Measurements from ENCODE around the gene HOXA5. TPM values are rescaled to one million over a fixed set of nuclear protein-coding genes. Genes with fewer than 3 reads are reported as not detected.

The HOXA5 gene
- total RNA-seq, 2 donors from 2014 or later: not detected

DNA sequence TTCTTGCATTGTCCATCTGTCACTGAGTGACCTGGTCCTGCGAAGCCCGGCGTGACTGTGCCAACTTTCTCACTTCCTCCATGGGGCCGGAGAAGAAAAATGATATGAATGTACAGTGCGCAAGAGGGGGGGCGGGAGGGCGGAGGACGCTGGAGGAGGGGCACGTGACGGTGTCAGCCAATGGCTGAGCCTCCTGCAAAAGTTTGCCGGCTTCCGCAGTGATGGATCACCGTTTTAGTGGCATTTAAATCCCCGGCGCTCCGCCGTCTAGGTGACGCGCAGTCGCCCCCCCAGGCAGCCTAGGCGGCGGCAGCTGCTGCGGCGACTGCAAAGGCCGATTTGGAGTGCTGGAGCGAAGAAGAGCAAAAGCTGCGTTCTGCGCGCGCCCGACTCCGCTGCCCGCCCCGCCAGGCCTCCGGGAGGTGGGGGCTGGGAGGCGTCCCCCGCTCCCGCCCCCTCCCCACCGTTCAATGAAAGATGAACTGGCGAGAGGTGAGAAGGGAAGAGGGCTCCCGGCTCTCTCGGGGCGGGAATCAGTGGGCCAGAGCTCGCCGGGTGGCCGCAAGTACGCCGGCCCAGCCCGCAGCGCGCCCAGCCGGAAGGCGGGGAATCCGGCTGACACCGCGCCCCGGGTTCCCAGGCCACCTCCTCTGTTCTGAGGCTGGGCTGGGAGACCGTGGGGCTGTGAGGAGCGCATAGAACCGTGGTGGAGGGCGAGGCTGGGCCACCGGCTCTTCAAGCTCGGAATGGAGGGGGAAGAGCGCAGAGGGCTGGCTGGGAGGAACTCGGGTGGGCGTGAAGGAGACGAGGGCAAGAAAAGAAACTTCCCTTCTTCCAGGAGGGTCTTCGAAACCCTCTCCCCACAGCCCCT lies 47.3 kb downstream of the HOXA5 start, which contains the start of gene HOXA1:
TSS of gene HOXA1 (minus strand) at position 104 of the 871 bp plus-strand sequence. CDS start at position 16, 88 bp downstream.
- Mint-ChIP-seq H3K4me1 (peaks cover 5% of the 10 kb centered on the region), H3K27me3 (peaks cover 64% of the 10 kb centered on the region)
- peak; percentile 91 for ATAC-seq (replicated peaks)

DNA sequence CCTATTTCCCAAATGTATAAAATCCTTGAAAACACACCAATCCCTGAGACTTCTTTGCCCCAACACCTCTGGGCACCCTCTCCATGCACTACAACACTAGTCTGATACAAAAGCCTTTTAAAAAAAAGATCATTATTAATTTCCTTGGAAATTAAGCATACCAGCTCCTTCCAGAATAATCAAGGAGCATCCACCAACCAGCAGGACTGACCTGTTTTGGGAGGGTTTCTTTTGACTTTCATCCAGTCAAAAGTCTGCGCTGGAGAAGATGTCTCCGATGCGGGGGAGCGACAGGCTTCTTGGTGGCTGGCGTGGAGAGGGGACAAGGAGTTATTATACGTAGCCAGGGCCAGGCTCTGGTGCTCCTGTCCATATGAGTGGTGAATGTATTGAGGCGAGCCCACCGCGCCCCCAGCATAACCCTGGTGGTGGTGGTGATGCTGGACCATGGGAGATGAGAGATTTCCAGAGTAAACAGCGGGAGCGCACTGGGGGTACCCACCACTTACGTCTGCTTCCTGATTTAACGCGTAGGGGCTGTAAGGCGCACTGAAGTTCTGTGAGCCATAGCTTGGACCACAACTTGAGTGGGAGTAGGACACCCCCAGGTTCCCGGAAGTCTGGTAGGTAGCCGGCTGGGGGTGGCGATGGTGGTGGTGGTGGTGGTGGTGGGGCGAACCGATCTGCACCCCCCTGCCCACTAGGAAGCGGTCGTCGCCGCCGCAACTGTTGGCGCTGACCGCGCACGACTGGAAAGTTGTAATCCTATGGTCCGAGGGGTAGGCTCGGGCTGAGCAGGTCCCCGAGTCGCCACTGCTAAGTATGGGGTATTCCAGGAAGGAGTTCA lies 48.2 kb downstream of the HOXA5 start:
- H3K4me1 Mint-ChIP-seq: peaks cover 5% of the 10 kb centered on the region

More for the DNA sequence above, 47.3 kb downstream of the HOXA5 start, which contains the start of gene HOXA1:
- no peaks in the 10 kb centered on the region for H3K9me3 Mint-ChIP-seq
- peak within 1 kb of the TSS; percentile 81 for H3K4me3 Mint-ChIP-seq
- H3K36me3 Mint-ChIP-seq (ENCODE audit: low read depth): peaks cover 19% of the 10 kb centered on the region
- H3K27ac Mint-ChIP-seq: no peak within 1 kb of the TSS

DNA sequence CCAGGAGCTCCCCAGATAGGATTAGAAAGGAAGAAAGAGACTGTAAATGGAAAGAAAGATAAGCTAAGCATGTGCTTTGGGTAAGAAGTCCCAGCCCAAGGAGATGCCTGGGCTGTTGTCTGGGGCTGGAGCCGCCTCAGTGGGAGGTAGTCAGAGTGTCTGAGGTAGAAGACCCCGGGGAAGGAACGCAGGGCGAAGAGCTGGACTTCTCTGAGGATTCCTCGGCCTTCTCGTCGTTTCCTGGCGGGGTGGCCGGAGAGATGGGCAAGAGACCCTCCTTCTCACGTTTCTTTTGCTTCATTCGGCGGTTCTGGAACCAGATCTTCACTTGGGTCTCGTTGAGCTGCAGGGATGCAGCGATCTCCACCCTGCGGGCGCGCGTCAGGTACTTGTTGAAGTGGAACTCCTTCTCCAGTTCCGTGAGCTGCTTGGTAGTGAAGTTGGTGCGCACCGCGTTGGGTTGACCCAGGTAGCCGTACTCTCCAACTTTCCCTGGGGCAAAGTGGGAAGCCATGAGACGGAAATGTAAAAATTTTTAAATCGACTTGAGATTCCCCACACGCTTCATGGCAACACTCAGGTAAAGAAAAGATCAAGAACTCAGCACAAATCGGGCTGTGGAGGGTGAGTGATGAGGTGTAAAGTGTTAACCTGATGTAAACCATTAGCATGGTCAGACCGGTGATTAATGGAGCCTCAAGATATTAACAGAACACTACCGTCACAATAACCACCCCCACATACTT lies 49.0 kb downstream of the HOXA5 start:
- ATAC-seq (replicated peaks): no peak
- peaks cover 5% of the 10 kb centered on the region for H3K4me1 Mint-ChIP-seq
- H3K27me3 Mint-ChIP-seq: peaks cover 64% of the 10 kb centered on the region
- H3K9me3 Mint-ChIP-seq: no peaks in the 10 kb centered on the region
- H3K4me3 Mint-ChIP-seq: peak overlapping the region; percentile 81
- H3K27ac Mint-ChIP-seq: no peak overlapping the region
- H3K36me3 Mint-ChIP-seq (ENCODE audit: low read depth): peaks cover 2% of the 10 kb centered on the region

More for the DNA sequence above, 48.2 kb downstream of the HOXA5 start:
- H3K4me3 Mint-ChIP-seq: peak overlapping the region; percentile 81
- H3K27me3 Mint-ChIP-seq: peaks cover 65% of the 10 kb centered on the region
- H3K9me3 Mint-ChIP-seq: no peaks in the 10 kb centered on the region
- H3K27ac Mint-ChIP-seq: no peak overlapping the region
- H3K36me3 Mint-ChIP-seq (ENCODE audit: low read depth): peaks cover 10% of the 10 kb centered on the region
- peak; percentile 18 for ATAC-seq (replicated peaks)

DNA sequence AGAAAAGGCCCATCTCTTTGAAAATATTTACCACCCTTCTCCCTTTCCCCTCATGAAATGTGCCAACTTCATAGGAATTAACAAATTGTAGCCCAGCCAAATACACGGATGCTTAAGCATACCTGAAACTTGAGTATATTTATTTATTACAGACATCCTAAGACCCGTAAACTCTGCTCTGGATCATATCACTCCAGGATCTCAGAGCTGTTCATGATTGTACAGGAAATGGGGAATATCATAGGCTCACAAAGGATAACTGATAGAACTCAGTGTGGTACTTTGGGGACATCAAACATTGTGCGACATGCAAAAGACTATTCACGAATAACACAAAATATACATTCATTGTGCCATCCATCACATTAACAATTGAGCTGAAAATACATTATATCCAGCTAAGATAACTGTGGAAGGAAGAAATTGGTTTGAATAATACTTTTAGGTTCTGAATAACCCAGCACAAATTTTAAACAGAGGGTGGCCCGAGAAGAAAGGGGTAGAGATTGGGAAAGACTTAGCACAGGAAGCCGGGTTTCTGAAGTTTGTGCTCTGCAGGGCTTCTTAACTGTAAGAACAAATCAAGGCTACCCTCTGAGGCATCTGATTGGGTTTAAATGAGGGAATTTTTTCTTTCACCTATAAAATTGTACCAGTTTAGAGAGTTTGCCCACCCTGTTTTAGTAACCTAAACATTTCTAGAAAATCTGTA lies 50.1 kb downstream of the HOXA5 start:
- Mint-ChIP-seq H3K4me3 (no peak overlapping the region), H3K4me1 (peaks cover 5% of the 10 kb centered on the region), H3K9me3 (no peaks in the 10 kb centered on the region), H3K36me3 (ENCODE audit: low read depth) (no peaks in the 10 kb centered on the region), H3K27me3 (peaks cover 73% of the 10 kb centered on the region), H3K27ac (no peak overlapping the region)
- ATAC-seq (replicated peaks): no peak

DNA sequence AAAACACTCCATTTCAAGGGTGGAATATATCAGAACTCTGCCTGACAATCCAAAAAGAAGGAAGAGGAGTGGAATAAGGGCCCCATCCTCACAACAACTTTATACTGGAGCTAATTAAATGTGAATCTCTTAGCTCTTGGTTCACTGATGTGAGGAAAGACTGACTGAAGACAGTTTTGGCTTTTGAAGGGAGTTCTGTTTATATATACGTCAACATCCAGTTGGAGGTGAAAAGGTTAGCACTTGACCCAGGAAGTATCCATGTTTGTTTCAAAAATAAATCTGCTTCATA lies 50.7 kb downstream of the HOXA5 start:
- ATAC-seq (replicated peaks): no peak
- H3K9me3 Mint-ChIP-seq: no peaks in the 10 kb centered on the region
- no peak overlapping the region for H3K4me3 Mint-ChIP-seq

DNA sequence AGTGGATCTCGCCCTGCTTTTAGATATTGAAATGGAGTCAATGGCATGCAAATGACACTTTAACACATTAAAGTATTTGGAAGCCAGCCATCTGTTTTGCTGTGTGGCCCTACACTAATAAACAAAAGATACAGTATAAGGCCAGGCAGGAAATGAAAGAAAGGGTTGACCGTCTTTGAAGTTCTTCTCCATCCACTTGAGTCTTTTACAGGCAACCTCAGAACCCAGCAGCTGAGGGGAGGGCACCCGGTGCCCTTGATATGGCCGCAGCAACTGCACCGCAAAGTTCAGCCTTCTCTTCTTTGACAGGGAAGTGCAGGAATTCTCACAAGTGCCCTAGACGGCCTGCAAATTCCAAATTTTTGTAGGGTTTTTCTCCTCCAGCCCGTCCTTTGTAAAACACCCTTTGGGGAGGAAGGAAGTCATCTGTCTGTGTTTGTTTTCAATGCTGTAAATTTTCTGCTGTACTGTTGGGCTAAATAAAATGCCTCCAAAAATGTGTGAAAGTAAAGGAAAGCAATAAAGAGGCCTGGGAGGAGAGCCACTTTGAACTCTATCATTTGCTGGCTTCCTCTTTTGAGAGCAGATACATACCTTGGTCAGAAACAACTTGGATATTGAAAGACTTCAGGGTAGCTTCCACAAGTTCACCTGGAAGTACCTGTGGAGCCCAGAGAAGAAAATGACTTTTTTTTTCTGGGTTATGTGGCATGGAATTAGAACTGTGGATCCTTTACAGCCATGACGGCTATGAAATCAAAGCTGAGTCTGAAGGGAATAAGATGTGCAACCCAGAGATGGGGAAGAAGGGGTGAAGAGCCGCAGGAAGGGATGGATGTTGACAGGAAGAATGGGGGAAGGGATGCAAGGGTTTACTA lies 51.3 kb downstream of the HOXA5 start:
- ATAC-seq (replicated peaks): no peak
- no peaks in the 10 kb centered on the region for H3K9me3 Mint-ChIP-seq

More for the DNA sequence above, 50.7 kb downstream of the HOXA5 start:
- no peak overlapping the region for H3K27ac Mint-ChIP-seq
- peaks cover 5% of the 10 kb centered on the region for H3K4me1 Mint-ChIP-seq
- peaks cover 76% of the 10 kb centered on the region for H3K27me3 Mint-ChIP-seq
- H3K36me3 Mint-ChIP-seq (ENCODE audit: low read depth): peaks cover under 1% of the 10 kb centered on the region

DNA sequence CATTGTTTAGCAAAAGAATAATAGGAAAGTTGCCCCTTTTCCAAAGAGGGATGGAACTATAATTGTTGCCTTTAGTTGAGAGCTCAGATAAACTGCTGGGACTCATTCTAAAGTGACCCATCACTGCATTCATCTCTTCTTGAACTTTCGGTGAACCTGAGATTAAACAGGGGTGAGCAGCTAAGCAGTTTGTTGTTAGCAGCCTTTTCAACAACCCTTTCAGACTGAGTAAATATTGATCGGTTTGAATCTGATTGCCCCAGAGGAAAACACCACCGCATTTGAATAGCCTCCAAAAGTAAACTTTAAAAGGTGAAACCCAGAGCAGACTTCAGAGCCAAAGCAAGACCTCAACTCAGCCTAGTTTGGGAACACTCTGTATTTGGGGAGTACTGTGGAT lies 52.4 kb downstream of the HOXA5 start:
- no peak for ATAC-seq (replicated peaks)

More for the DNA sequence above, 51.3 kb downstream of the HOXA5 start:
- Mint-ChIP-seq H3K27me3 (peaks cover 80% of the 10 kb centered on the region), H3K27ac (no peak overlapping the region), H3K4me1 (peaks cover 2% of the 10 kb centered on the region), H3K36me3 (ENCODE audit: low read depth) (peaks cover 6% of the 10 kb centered on the region), H3K4me3 (no peak overlapping the region)

More for the DNA sequence above, 52.4 kb downstream of the HOXA5 start:
- Mint-ChIP-seq H3K4me1 (no peaks in the 10 kb centered on the region), H3K27ac (no peak overlapping the region), H3K36me3 (ENCODE audit: low read depth) (peaks cover 7% of the 10 kb centered on the region), H3K4me3 (no peak overlapping the region), H3K9me3 (no peaks in the 10 kb centered on the region), H3K27me3 (peaks cover 81% of the 10 kb centered on the region)

Other genes starting within 250 kb of the HOXA5 start
- under 1 TPM in 1 of 2 donors, not detected in 1; 0.39 TPM for gene HOXA1, start 47.7 kb downstream of the HOXA5 start, total RNA-seq
- not detected for gene HOXA2, start 41.0 kb downstream of the HOXA5 start, total RNA-seq
- gene HOXA4, start 12.9 kb downstream of the HOXA5 start, total RNA-seq: under 1 TPM in 1 of 2 donors, not detected in 1; 0.26 TPM
- gene HOXA6, start 4.1 kb upstream of the HOXA5 start, total RNA-seq: not detected
- not detected for gene HOXA3, start 8.9 kb upstream of the HOXA5 start, total RNA-seq
- gene HOXA7, start 13.0 kb upstream of the HOXA5 start, total RNA-seq: not detected
- not detected for gene HOXA9, start 21.9 kb upstream of the HOXA5 start, total RNA-seq
- not detected for gene HOXA10, start 30.6 kb upstream of the HOXA5 start, total RNA-seq
- not detected for gene HOXA11, start 41.6 kb upstream of the HOXA5 start, total RNA-seq
- gene HOXA13, start 56.4 kb upstream of the HOXA5 start, total RNA-seq: not detected
- gene EVX1, start 99.1 kb upstream of the HOXA5 start, total RNA-seq: not detected

Measured in activated T-helper 17 cell treated with anti-CD3 and anti-CD28 coated beads, Interleukin-2, amount 50 U/mL, for 72 hours (primary cell).